ENCODE results near the gene GNB1L.

GNB1L gene

DNA sequence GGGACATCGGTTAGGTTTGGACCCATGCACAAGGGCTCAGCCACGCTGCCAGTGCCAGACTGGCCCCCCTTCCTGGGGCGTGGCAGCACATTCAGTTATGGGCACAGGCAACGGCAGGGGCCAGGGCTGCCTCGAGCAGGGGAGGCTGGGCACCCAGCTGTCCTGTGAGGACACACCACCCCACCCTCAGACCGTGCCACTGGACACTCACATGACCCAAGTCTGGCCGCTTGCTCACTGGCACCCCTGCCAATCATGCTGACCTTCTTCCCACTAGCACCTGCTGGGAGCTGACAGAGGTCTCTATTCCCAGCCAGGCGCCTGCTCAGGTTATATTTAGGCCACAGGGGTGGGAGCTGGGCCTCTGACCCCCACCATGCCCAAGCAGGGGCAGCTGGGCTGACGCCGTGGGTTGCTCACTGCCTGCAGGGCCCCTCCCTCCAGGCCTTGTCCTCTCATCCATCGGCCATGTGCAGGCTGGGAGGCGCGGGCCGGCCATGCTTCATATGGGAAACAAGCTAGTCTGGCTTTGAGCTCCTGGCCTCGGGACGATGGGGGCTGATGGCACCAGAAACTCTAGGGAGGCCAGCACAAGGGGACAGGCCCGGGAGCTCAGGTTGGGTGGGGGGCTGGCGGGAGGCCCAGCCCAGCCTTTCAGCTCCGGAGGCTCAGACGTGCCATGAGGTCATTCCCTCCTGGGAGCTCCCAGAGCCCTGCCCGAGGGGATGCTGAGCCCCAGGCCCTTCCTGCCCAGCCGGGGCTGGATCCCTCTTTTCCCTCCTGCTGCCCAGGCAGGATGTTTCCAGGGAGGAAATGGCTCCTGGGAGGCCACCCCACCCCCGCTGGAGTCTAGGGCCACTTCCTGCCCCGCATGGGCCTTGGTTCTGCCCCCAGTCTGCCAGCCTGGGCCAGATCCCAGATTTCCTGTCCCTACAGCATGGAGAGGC lies 109.2 kb downstream of the GNB1L start:
- no peak for DNase-seq

DNA sequence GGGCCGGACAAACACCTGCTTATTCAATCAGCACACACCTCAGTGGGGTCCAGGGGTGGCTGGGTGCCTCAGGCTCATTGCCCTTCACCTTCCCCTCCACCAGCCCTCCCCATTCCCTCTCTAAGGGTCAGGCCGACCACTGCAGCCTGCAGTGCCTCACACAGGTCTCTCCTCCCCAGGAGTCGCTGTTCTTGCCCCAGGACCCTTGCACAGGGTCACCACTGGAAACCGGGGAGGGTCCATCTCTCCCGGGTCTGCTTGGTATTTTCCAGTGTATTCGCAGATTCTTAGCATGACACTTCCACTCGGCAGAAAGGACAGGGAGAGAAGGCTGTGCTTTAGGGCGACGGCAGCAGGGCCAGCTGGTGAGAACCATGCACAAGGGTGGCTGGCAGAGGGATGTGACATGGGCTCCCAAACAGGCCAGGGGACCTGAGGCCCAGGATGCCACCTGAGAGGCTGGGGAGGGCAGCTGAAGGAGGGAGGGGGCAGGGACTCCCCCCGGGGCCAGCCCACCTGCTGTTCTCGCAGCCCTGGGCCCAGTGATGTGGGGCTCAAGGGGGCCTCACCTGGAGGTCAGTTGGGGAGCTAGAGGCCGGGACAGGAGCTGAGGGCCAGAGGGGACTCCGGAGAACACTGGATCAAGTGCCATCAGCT lies 110.2 kb downstream of the GNB1L start:
- DNase-seq: no peak

DNA sequence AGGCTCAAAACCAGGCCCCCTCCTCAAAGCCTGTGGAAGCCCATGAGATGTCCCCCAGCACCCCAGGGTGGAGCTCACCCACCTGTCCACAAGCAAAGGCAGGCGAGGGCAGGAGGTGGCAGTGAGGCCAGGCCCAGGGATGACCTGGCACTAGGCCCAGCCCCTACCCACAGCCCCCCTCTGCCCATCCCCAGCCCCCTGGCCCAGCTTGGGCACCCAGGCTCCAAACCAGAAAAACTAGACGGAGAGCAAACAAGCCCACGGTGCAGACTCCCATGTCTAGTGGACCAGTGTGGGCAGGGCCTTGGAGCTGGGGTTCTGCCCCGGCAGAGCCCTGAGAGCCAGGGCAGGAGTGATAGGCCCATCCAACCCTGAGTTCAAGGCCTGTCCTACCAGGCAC lies 111.0 kb downstream of the GNB1L start:
- no peak for DNase-seq

DNA sequence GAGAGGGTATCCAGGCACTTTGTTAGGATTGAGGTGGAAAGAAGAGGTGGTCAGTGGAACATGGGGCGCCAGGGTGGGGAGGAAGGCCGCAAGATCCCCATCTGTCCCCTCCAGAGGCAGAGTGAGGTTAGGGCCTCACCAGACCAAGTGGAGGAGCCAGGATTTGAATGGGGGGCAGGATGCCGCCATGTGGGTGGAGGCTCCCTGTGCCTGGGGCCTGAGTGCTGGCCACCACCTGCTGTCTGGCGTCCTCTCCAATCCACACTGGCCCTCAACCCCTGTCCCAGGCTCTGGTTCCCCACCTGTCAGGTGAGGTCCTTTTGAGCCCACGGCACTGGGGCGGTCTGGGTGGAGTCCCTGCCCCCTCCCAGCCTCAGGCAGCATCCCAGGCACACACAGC lies 111.6 kb downstream of the GNB1L start:
- no peak for DNase-seq

DNA sequence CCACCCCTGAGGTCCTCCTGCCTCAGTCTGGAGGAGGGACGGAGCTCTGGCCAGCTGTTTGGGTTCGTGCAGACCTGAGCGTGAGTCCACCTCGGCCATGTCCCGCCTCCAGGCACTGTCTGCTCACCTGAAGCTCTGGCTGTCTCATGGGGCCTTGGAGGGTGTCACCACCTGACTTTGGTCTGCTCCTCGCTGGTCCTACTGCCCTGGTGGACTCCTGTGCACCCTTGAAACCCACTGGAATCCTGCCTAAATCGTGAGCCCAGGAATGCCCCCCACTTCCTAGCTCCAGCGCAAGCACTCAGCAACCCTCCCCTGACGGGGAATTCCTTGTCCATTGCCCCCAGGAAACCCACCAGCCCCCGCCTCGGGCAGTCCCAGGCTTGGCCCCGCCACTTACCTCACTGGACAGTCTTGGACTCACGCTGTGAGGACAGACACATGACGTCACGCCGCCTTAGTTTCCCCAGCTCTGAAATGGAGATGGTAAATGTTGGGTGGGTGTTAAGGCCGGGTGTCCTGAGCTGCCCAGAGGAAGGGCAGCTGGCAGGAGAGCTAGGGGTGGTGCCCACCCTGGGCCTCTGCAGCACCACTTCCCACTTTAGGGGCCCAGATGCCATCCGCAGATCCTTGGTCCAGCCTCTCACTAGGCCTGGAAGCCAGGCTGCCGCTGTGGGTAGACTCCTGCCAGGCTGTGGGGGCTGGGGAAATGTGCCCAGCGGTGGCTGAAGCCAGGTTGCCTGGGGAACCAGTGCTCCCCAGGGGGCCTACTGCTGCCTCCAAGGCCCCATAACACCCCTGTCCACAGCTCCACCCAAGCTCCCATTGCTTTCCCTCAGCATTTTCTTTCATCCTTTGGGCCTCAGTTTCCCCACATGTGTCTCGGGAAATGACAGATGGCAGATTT lies 112.3 kb downstream of the GNB1L start:
- no peak for DNase-seq

DNA sequence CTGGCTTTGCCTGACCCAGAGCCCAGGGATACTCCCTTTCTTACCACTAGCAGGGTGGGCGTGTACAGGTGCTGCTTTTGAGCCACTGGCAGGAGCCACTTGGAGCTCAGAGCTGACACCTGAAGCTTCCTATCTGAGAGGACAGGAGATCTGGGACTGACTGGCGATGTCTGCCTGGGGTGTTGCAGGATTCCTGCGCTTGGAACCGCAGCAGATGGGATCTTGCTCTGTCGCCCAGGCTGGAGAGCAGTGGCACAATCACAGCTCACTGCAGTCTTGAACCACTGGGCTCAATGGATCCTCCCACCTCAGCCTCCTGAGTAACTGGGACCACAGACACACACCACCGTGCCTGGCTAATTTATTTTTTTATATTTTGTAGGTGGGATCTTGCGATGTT lies 113.6 kb downstream of the GNB1L start:
- no peak for DNase-seq

DNA sequence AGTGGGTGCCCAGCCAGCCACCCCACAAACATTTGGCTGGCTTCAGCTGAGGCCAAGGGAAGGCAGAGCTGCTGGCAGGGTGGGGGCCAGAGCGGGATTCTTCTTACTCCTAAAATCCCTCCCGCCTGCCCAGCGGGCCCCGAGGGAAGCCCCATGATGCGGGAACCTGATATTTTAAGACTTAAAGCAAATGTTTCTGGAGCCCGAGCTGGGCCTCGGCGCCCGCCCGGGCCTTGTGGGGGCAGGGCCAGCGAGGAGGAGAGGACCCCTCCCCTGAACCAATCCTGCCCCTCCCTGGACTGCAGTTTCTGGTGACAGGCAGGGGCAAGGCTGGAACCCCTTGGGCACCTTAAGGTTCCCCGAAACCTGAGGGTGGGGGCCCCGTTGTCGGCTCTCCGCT lies 114.1 kb downstream of the GNB1L start:
- DNase-seq: no peak

DNA sequence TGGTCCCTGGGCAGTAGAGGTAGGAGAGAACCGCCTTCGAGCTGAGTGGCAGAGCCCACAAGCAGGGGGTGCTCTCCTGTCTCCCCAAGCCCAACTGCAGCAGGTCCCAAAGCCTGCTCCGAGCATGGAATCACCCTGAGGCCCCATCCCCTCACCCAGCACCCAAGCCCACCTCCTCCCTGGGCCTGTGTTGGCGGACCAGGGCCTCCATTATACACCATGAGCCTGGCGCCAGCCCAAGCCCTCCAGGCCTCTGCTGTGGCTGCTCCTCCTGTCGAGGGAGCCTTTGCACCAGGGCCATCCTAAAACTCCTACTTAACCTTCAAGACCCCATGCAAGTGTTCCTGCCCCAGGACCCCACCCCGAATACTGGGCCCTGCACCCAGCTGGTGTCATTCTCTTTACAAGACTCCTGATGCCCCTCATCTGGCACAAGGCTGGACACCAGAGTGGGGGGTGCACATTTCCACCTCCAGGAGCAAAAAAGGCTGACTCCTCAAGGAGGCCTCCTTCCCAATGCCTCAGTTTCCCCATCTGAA lies 114.7 kb downstream of the GNB1L start:
- DNase-seq: no peak

DNA sequence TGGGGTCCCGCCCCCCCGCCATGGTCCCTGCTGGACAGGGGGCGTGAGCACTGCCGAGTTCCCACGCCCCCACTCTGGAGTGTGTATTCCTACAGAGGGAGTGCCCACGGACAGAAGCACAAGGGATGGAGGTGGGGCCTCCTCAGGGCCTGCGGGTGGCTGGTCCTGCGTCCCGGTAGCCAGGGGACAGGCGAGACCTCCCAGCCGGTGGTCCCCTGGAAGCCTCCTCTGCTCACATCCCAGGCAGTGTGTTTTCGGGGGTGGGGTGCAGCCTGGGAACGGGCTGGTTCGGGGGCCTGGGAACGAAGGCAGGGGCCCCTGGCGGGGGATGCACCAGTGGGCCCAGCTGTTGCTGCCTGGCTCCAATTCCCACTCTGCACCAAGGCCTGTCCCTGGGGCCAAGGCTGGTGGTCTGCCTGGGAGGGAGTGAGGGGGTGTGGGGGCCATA lies 115.2 kb downstream of the GNB1L start:
- no peak for DNase-seq

DNA sequence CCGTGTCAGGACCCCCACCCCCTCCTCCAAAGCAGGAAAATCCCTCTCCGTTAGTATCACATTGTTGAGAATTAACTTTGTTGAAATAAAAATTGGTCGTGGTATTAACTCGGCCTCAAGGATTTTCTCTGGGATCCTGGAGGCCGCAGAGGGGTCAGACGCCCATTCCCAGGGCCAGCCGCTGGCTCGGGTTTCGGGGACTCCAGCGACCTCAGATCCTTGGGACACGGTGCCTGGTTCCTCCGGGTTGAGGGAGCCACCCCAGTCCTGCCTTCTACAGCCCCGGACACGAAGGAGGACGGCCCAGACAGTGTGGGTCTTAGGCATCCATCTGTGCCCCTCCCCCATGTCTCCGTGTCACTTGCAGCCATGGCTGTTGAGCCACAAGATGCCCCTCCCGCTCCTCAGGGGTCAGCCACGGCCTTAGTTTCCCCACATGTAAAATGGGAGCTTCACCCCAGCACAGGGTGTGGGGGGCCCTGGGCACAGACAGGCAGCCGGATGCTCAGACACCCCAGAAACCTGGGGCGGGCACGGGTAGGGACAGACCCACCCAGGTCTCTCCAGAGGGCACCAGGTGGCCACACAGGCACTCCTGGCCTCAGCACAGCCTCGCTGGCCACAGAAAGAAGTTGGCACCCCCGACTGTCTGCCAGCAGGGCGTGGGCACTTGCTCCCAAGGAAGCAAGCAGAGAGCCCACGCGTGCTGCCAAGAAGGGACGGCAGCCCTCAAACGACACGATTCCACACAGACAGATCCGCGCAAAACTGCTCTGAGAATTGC lies 115.8 kb downstream of the GNB1L start:
- no peak for DNase-seq

DNA sequence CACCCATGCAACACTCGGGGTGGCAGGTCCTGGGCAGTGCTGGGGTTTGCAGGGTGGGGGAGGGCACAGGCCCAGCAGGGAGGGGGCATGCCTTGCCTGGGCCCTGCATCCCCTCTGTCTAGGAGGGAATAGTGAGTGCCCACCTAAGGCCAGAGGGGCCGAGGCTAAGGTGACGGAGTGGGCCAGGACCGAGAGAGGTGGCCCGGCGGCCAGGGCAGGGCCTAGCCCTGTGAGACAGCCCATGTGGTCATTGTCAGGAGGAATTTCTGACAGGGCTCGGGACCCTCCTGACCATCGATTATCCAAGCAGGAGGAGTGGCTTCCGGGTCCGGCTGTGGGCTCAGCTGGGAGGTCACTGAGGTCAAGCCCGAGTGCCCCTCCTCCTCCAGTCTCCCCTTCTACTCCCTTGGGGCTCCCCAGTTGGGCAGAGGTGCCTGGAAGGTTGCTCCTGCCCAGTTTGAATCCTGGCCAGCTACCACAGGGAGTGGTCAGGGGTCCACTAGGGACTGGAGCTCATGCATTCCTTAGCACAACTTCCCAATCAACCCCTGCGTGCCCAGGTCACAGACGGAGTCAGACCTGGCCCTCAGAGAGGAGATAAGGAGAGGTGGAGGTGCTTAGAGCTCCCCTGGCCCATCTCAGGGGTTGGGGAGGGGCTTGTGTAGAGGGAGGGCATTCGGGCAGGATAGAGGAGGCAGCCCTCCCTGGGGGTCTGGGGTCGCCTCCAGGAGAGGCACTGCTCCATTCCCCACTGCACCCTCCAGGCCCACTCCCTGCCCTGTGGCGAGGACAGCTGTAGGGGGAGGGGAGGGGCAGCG lies 116.6 kb downstream of the GNB1L start:
- DNase-seq: no peak

DNA sequence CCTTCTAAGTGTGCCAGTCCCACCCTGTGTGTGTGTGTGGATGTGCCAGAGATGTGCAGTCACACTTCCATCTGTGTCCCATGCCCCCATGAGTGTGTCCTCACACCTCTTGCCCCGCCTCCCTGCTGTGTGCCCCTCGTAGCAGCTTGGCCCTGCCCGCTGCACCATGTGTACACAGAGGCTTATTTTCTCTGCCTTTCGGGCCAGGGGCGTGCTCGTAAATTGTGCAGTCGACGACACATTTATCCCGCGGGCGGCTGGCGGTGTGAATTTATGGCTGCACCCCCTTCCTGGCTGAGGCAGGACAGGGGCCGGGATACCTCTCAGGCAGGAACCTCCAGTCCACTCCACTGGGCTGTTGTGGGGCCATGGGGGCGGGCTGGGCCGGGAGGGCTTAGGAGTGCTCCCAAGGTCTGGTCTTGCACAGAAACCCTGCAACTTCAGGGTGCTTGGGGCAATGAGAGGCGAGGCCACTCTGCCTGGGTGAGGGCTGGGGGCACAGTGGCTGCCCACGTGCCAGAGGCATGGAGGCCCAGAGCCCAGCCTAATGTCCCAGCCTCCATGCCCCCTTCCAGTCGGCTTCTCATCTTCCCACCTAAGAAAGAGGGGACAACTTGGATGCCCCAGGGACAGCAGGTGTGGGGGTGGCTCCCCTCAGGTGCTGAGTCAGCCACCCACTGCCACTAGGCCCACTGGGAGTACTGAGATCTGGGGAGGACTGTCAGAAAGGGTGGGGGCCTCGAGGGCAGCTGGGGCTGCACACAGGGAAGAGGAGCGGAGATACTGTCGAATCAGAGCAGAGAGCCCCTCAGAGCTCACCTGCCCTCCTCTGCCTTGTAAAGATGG lies 118.8 kb downstream of the GNB1L start:
- no peak for DNase-seq

DNA sequence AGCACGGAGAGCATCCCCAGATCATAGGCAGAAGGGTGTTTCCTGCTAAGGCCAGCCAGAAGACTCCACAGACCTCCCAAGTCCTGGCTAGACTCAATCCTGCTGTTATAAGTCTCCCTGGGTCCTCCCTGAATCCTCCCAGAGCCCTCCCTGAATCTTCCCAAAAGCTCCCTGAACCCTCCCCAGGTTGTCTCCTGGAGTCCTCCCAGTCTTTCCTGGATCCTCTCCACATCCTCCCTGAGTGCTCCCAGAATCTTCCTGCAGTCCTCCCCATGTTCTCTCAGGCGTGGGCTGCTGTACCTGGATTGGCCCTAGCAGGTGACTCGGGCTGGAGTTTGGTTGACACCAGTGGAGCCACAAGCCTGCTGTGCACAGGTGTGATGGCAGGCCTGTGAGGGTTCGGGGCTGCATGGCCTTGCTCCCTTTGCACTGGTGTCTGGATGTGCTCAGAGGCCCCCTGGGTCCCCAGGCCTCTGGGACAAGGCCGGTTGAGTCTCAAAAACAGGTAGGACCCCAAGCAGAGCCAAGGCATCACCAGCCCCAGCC lies 119.8 kb downstream of the GNB1L start:
- no peak for DNase-seq

DNA sequence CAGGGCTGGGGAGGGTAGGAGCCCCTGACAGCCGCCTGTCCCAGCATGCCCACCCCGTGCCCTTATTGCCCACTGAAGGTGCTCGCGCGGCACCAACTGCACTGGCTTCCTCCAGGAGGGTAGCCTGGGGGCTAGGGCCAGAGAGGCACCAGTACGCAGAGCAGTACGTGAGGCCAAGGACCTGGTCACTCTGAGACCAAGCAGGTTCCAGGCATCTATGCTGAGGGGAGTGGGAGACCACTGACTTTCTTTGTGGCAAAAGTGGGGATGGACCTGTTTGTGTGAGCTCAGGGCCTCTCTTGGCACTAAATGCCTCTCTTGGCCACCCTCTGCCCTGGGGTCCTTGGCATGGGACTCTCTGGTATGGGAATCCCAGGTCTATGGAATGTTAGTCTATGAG lies 120.5 kb downstream of the GNB1L start:
- DNase-seq: no peak

DNA sequence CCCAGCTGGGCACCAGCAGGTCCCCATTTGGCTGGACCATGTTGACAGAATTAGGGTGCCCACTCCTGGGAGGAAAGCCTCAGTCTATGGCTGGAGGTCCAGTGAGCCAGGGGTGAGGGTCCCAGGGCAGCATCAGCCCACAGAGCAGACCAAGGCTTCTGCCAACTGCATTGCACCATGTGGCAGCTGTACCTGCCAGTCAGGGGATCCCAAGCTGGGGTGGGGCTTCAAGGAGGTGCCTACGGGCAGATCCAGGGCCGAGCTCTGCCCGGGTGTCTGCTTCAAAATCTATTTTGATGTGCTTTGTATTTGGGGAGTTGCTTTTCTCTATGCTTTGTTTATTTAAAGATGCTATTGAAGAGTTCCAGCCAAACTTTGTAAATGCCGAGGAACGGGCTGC lies 120.9 kb downstream of the GNB1L start:
- no peak for DNase-seq
